RWPE2 (cell line): ENCODE results near the gene RPS3.
"Not testable (repeated sequence)": the region's sequence is repeated elsewhere in the genome, so short reads cannot be mapped to it uniquely, and the experiment has no call there.

Source experiments
- ATAC-seq: fragments of 200-7000 bp; cut with Tn5 transposase; 3 replicates; pipeline ENCODE4 v1.9.1; 2021; ENCODE audit warnings: low read depth
- DNase-seq: peaks from one replicate; pipeline ENCODE4 v3.0.0-alpha.2; 2020; ENCODE audit warnings: low spot score
- H3K27ac ChIP-seq: fragments of 450-650 bp; 2 replicates; pipeline ENCODE4 v1.5.1; 2017; ENCODE audit warnings: mild to moderate bottlenecking; ENCODE audit not compliant: poor library complexity, severe bottlenecking
- H3K27me3 ChIP-seq: fragments of 250-450 bp; sonication (Bioruptor Pico); 2 replicates; pipeline ENCODE4 v1.5.1; 2021; ENCODE audit warnings: mild to moderate bottlenecking, moderate library complexity; ENCODE audit not compliant: insufficient read depth, poor library complexity, severe bottlenecking
- H3K36me3 ChIP-seq: fragments of 250-450 bp; sonication (Bioruptor Pico); 2 replicates; pipeline ENCODE4 v1.5.1; 2020; ENCODE audit warnings: low read depth, mild to moderate bottlenecking, moderate library complexity
- H3K4me1 ChIP-seq: fragments of 250-450 bp; sonication (Bioruptor Pico); 2 replicates; pipeline ENCODE4 v1.5.1; 2021; ENCODE audit warnings: mild to moderate bottlenecking, moderate library complexity; ENCODE audit not compliant: insufficient read depth, poor library complexity, severe bottlenecking
- H3K4me3 ChIP-seq: fragments of 250-450 bp; sonication (Bioruptor Pico); 2 replicates; pipeline ENCODE4 v1.5.1; 2021; ENCODE audit warnings: mild to moderate bottlenecking, moderate library complexity; ENCODE audit not compliant: severe bottlenecking
- H3K9me3 ChIP-seq: fragments of 250-450 bp; sonication (Bioruptor Pico); 2 replicates; pipeline ENCODE4 v1.5.1; 2021; ENCODE audit warnings: mild to moderate bottlenecking, moderate library complexity; ENCODE audit not compliant: severe bottlenecking
- TF ChIP-seq, protein P1 (sequence below): fragments of 450-650 bp; IDR thresholded peaks from one replicate; pipeline ENCODE4 v1.5.1; 2017; ENCODE audit warnings: mild to moderate bottlenecking, moderate library complexity; ENCODE audit not compliant: poor library complexity, severe bottlenecking

RPS3 gene

GRCh38 chr11:75365711-75366181 is 33.6 kb upstream of the RPS3 start:
- no peaks in the 10 kb centered on the region for H3K9me3 ChIP-seq
- H3K4me1 ChIP-seq, result no peaks in the 10 kb centered on the region
- no peak overlapping the region for H3K4me3 ChIP-seq
- ATAC-seq (no peak), DNase-seq (no peak)
- H3K27ac ChIP-seq, result no peak overlapping the region
- TF ChIP-seq, protein P1, sequence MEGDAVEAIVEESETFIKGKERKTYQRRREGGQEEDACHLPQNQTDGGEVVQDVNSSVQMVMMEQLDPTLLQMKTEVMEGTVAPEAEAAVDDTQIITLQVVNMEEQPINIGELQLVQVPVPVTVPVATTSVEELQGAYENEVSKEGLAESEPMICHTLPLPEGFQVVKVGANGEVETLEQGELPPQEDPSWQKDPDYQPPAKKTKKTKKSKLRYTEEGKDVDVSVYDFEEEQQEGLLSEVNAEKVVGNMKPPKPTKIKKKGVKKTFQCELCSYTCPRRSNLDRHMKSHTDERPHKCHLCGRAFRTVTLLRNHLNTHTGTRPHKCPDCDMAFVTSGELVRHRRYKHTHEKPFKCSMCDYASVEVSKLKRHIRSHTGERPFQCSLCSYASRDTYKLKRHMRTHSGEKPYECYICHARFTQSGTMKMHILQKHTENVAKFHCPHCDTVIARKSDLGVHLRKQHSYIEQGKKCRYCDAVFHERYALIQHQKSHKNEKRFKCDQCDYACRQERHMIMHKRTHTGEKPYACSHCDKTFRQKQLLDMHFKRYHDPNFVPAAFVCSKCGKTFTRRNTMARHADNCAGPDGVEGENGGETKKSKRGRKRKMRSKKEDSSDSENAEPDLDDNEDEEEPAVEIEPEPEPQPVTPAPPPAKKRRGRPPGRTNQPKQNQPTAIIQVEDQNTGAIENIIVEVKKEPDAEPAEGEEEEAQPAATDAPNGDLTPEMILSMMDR, result no peak
- no peaks in the 10 kb centered on the region for H3K36me3 ChIP-seq
- H3K27me3 ChIP-seq, result no peaks in the 10 kb centered on the region

DNA sequence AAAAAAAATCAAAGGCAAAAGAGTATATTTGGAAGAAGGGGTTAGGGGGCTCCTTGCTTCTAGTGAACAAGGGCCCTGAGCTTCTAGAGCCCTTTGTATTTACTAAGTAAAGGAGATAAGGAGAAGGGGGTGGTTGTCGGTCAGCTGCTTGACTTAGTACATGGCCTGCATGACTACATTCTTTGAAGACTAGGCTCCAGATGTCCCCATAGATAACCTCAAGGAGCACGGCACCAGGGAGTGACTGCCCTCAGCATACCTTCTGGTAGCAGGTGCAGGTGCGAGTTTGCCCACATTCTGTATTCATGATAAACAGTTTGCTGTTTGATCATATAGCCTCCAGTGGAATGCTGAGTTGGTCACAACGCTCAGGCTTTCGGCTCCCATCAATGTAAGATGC is 32.5 kb upstream of the RPS3 start:
- H3K36me3 ChIP-seq, H3K27ac ChIP-seq, H3K27me3 ChIP-seq, H3K9me3 ChIP-seq, H3K4me1 ChIP-seq, ATAC-seq, DNase-seq, H3K4me3 ChIP-seq: not testable (repeated sequence)

DNA sequence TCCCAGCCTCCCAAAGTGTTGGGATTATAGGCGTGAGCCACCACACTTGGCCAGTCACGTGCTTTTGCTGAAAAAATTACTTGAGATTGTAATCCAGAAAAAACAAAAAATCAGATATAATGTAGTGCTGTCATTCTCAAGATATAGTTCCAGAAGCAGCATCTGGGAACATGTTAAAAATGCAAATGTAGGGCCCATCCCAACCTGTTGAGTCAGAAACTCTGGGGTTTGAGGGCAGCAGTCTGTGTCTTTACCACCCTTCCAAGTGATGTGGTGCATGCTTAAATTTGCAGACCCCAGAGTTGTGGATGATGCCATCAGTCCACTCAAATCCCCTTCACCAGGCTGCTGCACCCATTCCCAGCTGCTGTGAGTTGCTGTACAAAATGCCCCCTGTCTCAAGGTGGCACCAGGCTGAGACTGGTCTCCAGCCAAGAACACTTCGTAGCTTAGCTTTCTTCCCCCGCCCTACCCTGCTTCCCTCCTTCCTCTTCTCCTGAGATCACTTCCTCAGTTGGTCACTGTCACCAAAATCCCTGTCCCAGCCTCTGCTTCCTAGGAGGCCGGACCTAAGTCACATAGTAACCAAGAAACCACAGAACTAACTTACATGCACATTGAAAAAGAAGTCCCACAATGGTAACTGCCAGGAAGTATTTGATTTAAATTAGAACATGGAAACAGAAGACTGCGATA is 29.6 kb upstream of the RPS3 start:
- no peak overlapping the region for H3K27ac ChIP-seq
- no peak for ATAC-seq

DNA sequence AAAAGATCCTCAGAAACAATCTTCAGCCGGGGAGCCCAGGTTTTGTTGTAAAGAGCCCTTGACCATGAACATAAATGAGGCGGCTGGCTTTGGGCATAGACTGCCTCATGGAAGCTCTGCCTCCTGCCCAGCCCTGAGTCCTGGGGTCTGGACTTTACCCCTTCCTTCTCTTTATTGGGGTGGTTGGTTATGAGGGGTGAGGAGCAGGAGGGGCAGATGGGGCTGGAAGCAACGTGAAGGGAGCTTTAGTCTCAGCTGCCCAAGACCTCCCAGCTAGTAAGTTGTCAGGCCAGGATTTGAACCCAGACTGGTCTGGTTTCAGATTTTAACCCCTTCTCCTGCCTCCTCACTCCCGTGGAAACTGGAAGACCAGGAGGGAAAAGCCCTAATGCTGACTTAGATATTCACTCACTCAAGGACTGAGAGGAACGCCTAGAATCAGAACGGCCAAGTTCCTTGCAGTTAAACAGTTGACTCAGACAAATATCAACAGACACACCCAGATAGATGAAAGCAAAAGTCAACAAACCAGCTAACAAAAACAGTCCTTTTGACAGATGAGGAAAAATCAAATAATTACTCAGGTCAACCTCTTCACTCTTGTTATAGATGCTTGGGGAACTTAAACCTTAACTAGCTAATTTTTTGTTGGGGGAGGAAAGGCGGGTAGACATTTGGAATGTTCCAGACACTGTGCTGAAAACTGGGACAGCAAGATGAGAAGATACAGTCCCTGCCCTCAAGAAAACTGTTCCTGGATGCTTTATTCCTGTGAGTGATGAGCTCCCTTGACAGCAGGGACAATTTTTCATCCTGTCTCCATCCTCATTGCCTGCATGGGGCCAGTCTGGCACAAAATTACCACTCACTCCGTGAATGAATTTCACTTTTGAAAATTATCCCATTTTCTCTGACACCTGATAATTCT is 27.1 kb upstream of the RPS3 start:
- H3K9me3 ChIP-seq, result no peaks in the 10 kb centered on the region
- TF ChIP-seq, protein P1, result no peak
- DNase-seq (no peak), ATAC-seq (peak; percentile 98)
- H3K4me3 ChIP-seq, result no peak overlapping the region
- H3K4me1 ChIP-seq, result peaks cover 7% of the 10 kb centered on the region
- no peak overlapping the region for H3K27ac ChIP-seq
- no peaks in the 10 kb centered on the region for H3K27me3 ChIP-seq
- H3K36me3 ChIP-seq, result no peaks in the 10 kb centered on the region

More for the DNA sequence above, 29.6 kb upstream of the RPS3 start:
- peaks cover 7% of the 10 kb centered on the region for H3K4me1 ChIP-seq
- no peaks in the 10 kb centered on the region for H3K9me3 ChIP-seq
- H3K4me3 ChIP-seq, result no peak overlapping the region
- H3K27me3 ChIP-seq, result no peaks in the 10 kb centered on the region
- no peak for DNase-seq
- TF ChIP-seq, protein P1, result no peak
- H3K36me3 ChIP-seq, result no peaks in the 10 kb centered on the region

DNA sequence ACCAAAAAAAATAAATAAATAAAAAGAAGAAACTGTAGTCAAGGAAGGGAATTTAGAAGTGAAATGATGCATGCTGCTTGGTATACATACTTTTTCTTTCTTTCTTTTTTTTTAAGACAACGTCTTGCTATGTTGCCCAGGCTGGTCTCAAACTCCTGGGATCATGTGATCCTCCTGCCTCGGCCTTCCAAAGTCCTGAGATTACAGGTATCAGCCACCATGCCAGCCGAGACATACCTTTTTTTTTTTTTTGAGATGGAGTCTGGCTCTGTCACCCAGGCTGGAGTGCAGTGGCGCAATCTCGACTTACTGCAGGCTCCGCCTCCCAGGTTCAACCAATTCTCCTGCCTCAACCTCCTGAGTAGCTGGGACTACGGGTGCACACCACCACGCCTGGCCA is 26.1 kb upstream of the RPS3 start:
- no peak overlapping the region for H3K27ac ChIP-seq

More for the DNA sequence above, 26.1 kb upstream of the RPS3 start:
- Histone ChIP-seq H3K4me1 (peaks cover 7% of the 10 kb centered on the region), H3K4me3 (no peak overlapping the region), H3K36me3 (no peaks in the 10 kb centered on the region), H3K27me3 (no peaks in the 10 kb centered on the region), H3K9me3 (no peaks in the 10 kb centered on the region)
- DNase-seq (no peak), ATAC-seq (no peak)
- TF ChIP-seq, protein P1, result no peak
